HG03565 (cell line): ENCODE results near the gene SLC10A1.
"Not testable (repeated sequence)": the region's sequence is repeated elsewhere in the genome, so short reads cannot be mapped to it uniquely, and the experiment has no call there.

ENCODE experiments used
- ATAC-seq: cut with Tn5 transposase; IDR thresholded peaks from one replicate; pipeline ENCODE4 v1.9.1; 2021; ENCODE audit warnings: mild to moderate bottlenecking, moderate library complexity; ENCODE audit not compliant: unreplicated experiment

SLC10A1 gene

DNA sequence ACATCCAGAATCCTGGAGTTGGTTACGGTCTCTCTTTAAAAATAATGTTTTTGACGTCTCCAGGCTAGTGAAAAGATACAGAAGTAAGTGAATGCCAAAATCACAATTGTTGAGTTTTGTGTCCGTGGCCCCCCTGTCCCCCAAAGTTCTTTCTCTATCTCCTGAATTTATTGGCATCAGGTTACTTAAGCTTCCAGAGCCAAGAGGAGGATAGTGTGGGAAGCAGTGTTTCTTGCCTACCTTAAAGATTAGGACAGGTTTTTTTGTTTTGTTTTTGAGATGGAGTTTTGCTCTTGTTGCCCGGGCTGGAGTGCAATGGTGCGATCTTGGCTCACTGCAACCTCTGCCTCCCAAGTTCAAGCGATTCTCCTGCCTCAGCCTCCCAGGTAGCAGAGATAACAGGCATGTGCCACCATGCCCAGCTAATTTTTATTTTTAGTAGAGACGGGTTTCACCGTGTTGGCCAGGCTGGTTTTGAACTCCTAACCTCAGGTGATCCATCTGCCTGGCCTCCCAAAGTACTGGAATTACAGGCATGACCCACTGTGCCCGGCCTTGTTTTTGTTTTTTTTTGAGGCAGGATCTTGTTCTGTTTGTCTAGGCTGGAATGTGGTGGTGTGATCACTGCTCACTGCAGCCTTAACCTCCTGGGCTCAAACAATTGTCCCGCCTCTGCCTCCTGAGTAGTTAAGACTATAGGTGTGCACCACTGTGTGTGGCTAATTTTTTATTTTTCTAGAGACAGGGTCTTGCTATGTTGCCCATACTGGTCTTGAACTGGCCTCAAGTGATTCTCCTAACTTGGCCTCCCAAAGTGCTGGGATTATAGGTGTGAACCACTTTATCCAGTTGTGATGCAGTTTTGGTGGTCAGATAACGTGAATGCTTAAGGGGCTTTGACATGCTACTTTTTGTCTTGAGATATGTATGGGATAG is 24.7 kb downstream of the SLC10A1 start:
- ATAC-seq, result no peak

DNA sequence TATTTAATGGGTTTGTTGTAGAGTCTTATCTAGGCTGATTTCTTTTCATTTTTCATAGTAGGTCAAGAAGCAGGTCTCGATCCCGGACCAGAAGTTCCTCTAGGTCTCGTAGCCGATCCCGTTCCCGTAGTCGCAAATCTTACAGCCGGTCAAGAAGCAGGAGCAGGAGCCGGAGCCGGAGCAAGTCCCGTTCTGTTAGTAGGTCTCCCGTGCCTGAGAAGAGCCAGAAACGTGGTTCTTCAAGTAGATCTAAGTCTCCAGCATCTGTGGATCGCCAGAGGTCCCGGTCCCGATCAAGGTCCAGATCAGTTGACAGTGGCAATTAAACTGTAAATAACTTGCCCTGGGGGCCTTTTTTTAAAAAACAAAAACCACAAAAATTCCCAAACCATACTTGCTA is 25.9 kb downstream of the SLC10A1 start:
- ATAC-seq, result no peak

DNA sequence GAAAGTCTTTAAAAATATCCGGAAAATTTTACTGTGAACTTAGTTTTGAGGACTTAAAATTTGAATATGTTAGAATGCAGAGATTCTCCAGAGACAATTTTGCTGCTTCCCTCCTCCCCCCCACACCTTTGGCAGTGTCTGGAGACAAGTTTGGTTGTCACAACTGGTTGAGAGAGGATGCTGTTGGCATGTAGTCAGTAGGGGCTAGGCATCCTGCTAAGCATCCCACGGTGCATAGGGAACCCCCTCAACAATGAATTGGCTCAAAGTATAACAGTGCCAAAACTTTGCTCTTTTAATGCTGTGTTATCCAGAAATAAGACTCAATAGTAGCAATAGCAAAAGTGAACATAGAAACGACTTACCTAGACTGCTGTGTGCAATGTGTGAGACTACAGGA is 26.5 kb downstream of the SLC10A1 start:
- ATAC-seq, result no peak

DNA sequence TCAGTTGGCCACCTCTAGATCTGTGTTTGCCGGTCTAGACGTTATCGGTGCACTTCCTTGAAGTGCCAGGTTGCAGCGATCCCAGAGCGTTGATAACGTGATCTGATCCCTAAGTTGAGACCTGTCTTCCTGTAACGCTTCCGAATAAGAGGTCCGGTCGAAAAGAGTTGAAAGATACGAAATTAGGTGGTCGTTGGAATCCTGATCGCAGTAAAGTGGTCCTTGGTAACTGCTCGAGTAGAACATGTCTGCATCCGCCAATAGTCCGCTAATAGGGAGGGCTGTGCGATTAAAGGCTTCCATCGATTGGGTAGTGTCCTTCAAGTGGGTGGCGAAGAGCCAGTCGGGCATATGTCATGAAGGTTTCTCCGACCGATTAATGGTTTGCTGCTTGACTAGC is 27.4 kb downstream of the SLC10A1 start:
- no peak for ATAC-seq

DNA sequence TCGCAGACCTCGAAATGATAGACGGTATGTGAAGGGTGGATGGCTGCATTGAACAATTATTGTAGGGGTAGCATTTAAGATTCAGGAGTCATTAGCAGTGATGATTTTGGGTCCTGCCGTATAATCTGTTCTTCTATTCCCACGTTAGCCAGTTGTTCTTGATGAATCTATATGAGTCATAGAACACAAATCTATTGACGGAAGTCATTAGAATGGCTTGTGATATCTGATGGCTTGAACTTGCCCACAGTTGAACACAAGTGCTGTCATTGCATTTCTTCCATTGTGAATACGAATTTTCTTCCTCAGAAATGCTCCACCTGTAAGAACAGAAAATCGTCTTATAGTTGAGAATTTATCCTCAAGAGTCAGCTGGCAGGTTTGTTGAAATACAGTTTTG is 28.2 kb downstream of the SLC10A1 start:
- ATAC-seq, result no peak

DNA sequence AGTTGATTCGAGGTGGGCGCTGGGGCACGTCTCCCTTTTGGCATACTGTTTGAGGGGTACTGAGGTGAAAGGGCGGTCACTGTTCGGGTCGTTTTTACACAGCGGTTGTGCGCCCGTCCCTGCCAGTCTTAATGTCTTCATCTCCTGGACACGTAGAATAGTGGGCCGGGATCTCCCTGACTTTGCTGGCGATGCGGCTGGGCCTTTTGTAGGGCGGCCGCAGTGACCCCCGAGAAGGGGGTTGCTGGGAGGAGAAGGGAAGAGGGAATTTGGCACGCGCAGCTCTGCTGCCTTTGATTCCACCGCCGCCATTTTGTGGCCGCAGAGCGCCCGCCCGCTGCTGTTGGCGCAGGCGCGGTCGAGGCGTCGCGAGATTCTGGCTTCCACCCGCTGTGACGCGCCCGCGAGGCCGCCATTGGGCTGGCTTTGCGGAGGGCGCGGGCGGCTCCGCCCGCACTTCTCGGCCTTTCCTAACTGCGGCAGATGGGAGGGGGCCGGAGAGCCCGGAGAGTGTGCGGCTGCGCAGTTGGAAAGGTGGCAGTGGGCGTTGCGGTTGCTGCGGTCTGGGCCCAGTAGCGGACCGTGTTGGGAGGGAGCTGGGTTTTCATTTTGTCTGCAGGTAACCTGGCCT is 29.6 kb downstream of the SLC10A1 start:
- ATAC-seq, result peak; percentile 67

DNA sequence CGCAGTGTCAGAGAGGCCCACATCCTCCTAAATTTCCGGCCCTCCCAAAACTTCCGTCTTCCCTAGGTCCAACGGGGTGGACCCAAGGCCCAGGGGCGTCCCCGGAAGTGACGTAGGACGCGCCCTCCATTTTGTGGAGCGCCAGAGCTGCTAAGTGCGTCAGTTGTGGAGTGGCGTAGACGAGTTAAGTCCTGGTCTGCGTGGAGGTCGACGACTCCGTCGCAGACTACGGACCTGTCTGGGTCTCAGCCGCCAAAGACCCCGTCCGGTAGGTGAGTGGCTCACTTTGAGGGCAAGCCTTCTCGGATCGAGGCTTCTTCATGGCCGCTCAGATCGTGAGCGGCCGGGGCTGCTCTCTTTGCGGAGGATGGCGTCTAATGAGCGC is 30.1 kb downstream of the SLC10A1 start, which contains the start of gene SRSF5:
SRSF5 (plus strand) TSS at position 159 of the 385 bp plus-strand sequence. CDS start 1,015 bp downstream, outside the sequence.
- peak; percentile 63 for ATAC-seq

DNA sequence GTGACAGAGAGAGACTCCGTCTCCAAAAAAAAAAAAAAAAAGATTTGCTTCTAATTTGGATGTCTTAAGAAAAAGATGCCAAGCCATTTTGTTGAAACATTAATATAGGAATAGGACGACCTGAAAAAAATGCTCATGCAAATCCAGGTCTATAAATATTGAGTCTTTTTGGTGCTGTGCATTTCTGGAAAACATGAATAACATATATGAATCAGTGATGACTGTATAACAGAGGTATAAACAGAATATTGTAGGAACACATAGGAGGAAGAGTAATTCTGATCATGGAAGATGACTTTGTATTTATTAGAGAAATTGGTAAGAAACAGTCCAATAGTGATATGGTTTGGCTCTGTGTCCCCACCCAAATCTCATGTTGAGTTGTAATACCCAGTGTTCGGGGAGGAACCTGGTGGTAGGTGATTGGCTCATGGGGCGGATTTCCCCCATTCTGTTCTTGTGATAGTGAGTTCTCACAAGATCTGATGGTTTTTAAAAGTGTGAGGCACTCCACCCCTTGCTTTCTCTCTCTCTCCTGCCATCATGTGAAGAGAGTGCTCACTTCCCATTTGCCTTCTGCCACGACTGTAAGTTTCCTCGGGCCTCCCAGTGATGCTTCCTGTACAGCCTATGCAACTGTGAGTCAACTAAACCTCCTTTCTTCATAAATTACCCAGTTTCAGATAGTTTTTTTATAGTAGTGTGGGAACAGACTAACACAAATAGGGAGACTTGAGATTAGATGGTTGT is 33.1 kb downstream of the SLC10A1 start:
- no peak for ATAC-seq

DNA sequence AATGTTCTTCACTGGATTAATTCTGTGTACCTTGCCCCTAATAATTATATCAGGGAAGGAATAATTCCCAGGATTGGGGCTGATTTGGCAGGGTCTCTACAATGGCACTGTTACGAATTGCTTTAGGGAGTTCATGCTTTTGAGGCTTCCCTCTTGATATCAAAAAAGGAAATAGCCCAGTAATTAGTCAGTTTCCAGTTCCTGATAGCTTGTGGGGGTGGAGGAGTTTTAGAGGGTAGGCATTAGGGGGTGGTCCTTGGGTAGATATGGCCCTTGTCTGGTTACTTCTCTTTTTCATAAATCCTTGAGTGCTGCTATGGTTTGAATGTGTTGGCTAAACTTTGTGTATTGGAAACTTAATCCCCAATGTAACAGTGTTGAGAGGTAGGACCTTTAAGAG is 36.2 kb downstream of the SLC10A1 start:
- ATAC-seq, result no peak

DNA sequence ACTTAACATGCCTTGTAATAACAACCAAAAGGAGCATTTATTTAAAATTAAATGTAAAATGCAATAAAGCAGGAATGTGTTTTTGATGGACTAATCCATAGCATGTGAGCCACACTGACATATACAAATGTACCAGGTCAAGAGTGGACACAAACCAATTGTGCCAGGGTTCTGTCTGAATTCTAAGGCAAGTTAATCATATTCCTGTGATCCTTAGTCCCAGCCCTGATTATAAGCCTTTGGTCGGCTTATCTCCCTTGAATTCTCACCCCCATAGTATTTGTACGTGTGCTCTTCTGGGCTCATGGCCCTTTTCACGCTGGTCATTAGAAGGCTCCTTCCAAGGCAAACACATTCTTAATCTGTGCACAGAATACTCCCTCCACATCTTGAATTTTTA is 40.7 kb downstream of the SLC10A1 start:
- no peak for ATAC-seq

DNA sequence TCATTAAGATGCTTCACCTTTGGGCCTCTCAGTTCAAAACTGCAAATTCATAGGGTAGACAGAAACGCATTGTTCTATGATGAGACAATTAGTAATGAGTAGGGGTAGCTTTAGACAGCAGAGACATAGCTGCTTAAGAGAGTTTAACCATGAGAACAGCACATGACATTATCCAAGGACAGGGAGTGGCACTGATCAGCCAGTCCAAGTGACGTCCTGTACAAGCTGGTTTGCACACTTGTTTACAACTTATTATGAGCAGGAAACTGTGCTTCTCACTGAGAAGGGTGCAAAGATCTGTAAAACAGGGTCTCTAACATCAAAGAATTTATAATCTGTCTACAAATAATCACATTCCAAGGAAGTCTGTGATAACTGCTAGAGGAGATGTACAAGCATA is 41.3 kb downstream of the SLC10A1 start:
- ATAC-seq, result no peak

DNA sequence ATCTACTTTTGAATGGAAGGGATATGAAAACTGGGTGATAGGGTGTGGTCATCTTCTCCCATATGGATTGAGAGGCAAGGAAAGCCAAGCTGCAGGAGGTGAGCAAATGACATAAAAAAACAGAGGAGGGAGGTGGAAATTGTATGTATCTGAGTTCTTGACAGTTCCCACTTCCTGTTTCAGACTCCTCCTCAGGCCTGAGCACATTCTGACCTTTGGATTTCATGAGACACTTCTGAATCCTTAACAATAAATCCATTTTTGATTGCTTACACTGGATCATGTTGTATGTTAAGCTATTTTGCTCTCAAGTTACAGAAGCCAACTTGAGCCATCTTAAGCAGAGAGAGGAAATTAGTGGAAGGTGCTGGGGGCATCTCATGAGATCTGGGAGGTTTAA is 41.7 kb downstream of the SLC10A1 start:
- no peak for ATAC-seq

DNA sequence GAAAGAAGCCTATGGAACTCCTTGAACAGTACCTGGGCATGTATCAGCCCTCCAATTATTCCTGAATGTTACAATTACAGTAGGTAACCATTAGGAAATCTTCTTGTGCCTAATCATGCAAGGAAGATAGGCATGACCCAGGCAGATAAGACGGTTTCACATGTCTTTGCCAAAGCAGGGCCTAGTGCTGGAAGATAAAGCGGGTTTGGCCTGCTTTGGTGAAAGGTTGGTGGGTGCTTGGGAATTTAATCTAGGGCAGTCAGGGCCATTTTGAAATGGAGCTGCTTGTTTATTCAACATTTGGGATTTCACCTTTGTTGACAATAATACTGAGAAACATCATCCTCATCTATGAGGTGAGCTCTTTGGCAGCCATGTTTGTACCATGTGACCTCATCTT is 42.6 kb downstream of the SLC10A1 start:
- no peak for ATAC-seq

DNA sequence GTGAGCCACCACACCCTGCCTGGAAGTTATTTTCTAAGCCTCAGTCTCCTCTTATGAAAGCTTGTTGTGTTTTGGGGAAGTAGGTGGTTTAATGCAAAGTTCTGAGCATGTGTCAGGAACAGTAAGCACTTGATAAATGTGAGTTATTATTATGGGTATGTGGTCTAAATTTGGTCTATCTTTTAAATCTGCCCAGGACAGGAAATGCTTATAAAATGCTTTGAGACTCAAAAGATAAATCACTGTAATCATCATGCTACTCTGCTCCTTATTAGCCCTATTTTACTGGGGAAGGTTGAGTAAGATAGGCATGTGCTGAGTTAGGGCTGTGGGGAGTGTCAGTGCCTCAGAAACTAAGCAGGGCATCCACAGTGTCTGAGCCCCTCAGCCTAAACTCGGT is 43.2 kb downstream of the SLC10A1 start:
- no peak for ATAC-seq

DNA sequence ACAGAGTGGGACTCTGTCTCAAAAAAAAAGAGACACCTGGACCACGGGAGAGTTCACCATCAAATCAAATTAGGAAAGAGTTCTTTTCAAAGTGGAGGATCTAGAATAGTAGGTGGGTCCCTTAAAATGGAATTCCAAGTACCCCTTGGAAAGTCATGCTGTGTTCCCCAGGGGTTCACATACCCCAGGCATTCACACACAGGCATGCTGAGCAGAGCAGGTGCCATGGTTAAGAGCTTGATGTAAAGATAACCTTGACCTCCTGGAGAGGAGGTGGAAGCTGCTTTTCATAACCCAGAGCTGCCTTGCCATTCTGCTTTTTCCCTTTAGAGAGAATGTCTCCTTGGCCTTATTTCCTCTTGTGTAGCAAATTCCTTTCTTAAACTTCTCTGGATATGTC is 44.3 kb downstream of the SLC10A1 start:
- no peak for ATAC-seq

DNA sequence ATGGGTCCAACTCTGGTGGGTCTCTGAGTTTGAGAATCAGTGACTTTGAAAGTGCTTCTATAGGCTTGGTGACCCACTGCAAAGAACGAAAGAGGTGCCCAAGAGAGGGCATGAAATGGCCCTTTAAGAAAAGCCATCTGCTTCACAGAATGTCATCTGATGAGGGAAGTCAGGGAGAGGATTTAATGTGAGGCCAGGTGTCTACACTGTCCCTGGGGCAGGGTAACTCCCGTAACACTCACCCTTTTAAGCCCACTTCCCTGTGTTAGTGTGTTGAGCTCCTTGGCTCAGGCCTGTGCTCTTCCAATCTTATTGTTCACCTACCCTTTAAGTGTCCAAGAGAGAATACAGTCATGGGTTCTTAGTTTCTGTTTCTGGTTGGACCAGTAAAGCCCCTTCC is 46.5 kb downstream of the SLC10A1 start:
- ATAC-seq, result no peak

DNA sequence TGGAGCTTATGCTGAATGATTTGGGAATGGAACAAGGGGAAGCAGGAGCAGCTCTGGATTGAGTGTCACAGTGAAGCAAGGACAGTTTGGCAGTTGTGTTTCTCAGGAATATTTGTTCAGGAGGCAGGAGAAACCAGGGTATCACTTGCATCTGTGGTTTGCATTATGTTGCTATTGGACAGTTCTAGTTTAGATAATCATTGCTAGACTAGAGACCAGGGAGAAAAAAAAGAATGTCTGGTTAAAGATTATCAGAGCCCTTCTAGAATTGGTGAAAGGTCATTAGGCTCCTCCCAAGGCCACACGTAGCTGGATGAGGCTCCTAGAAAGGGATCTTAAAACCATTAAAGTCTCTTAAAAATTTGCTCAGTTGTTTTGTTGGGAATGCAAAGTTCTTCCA is 47.1 kb downstream of the SLC10A1 start:
- ATAC-seq, result no peak

DNA sequence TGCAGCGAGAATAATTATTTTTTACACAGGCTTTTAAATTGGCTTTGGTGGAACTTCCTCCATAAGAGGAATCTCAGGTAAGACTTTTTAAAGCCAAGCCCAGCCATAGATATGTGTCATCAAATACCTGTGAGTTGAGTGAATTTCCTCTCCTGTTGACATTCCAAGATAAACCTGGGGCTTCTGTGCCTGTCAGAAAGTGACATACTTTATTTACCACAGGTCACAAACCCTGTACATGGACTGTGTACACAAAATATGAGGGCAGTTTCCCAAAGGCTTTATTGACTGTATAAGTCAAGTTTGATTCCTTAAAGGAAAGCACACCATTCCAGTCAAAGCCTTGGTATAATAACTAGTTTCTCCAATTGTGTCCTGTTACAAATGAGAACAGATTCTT is 56.0 kb downstream of the SLC10A1 start:
- ATAC-seq, result no peak

DNA sequence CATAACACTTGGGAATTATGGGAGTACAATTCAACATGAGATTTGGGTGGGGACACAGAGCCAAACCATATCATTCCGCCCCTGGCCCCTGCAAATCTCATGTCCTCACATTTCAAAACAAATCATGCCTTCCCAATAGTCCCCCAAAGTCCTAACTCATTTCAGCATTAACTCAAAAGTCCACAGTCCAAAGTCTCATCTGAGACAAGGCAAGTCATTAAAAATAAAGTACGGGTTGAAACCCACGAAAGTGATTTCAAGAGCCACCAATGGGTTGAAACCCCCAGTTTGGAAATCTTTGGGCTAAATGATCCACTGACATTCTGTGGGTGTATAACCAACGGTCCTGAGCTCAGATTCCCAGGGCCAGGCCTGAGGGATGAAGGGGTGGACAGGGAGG is 60.6 kb downstream of the SLC10A1 start:
- not testable (repeated sequence) for ATAC-seq

DNA sequence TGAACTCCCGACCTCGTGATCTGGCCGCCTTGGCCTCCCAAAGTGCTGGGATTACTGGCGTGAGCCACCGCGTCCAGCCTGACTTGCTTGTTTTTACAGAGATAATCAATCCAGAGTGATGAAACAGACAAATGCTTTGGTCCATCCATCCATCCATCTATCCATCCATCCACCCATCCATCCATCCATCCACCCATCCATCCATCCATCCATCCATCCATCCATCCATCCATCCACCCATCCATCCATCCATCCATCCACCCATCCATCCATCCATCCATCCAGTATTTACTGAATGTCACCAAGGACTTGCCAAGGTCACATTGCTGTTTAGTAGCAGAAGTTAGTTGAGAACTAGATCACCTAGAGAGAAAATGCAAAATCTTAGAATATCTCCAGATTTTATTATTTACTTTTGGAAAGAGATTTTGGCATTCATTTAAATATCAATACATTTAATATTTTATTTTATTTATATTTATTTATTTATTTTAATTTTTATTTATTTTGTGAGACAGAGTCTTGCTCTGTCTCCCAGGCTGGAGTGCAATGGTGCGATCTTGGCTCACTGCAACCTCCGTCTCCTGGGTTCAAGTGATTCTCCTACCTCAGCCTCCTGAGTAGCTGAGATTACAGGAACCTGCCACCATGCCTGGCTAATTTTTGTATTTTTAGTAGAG is 65.0 kb downstream of the SLC10A1 start:
- not testable (repeated sequence) for ATAC-seq

DNA sequence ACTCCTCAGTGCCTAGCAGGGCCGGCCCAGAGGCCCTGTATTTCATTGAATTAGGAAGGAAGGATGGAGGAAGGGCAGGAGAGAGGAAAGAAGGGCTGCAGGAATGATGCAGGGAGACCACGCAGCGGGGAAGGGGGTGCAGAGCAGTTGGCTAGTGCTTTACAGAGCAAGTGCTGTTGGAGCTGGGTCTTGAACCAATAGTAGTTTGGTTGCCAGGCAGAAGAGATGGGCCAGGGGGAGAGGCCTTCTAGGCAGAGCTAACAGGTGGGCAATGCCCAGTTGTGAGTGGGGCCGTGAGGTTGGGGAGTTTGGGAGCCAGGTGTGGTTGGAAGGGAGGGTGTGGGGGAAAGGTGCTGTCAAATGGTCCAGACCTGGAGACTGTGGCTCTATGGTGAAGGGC is 69.2 kb downstream of the SLC10A1 start:
- ATAC-seq, result no peak
